DMS53 treated with DMSO at 0.1 percent for 48 hours (cell line): ENCODE measurements around the gene CBR3.

Source experiments
- DNase-seq: peaks from one replicate; lab custom pipeline; 2025; ENCODE audit not compliant: unreplicated experiment; lab: John Stamatoyannopoulos, UW

Gene CBR3

DNA sequence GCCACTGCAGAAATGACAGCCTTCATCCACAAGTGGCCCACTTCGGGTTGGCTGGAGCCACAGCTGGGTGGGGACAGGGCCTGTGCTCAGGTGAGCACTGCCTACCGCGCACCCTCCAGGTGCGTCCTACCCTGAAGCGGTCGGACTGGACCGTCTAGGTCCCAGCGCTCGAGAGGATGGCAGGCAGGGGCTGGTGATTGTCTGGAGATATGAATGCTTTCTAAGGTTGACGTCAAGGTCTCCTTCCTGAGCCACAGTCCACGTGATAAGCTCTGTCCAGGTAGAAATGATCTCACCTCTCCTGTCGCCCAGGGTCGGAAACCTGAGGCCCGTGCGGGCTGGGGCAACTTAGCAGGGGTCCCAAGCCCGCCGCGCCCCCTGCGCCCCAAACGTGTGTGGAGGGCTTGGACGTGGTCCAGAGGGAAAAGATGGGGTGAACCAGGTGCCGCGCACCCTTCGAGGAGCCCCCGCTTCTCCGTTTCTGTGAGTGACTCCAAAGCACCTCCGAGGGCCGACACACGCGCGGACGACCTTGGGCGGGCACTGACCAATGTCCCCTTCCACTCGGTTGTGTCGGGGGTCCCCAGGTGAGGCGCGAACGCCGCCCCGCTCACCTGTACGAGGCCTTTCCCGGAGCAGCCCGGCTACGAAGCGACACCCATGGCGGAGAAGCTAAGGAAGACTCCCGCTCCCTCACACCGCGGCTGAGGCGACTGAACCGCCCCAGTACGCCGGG, 20.9 kb downstream of the CBR3 start:
- peak; percentile 84 for DNase-seq

GRCh38 chr21:36156339-36156814, 21.5 kb downstream of the CBR3 start:
- peak; percentile 81 for DNase-seq

DNA sequence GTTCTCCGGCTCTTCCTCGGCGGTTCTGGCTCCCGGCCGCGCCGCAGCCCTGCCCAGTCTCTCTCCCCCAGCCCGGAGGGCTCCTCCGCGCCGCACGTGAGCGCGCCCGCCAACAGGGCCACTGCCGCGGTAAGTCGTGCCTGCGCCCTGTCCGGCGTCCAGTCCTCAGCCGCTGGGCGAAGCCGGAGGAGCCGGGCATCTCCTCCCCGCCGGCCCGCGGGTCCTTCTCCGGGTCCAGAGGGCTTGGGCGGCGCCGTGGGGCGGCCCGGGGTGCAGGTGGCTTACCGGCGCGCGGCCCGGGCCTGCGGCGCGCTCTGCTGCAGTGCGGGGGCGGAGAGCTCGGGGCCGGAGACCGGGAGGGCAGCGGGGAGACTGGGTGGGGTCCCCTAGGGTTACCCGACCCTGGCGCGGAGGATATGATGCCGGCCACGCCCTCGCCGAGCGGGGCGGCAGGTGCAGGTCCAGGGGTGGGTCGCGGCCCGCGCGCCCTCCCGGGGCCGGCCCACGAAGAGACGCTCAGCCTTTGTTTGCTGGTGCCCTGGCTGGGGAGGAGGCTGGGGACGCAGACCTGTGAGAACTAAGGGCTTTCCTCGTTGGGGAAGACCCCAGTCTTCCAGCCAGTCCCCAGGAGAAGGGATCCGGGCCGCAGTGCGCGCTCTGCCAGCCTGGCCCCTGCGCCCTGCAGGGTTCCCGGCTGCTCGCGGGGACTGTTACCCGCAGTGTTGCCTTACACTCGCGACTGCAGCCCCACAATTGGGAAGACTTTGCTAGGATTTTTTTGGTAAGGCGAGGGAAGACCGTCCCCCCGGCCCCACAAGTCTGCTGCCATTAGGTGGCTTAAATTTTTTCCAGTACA, 22.2 kb downstream of the CBR3 start, which contains the start of gene DOP1B:
TSS of gene DOP1B (plus strand) at position 10 of the 856 bp plus-strand sequence. CDS start 7,910 bp downstream, outside the sequence.
- no peak for DNase-seq

DNA sequence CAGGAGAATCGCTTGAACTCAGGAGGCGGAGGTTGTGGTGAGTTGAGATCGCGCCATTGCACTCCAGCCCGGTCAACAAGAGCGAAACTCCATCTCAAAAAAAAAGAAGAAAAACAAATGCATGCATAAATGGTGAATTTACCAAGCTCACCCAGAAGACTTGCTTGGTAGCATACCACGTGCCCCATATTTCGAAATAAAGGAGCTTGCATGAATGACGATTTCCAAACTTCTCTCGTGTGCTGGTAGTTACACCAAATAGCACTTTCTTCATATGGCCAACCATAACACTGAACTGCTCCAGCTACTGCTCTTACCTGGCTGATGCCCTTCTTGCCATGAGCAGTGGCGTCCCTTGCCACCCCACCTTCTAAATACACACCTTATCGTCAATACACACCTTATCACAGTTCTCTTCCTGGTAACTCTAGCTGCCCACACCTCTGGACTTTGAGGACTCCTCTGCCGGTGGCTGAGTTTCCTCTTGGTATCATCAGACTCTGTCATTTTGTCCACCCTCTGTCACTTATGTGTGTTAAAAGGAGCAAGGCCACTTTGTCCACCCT, 24.6 kb downstream of the CBR3 start:
- DNase-seq: no peak

- DNase-seq: no peak
These were observed 25.9 kb downstream of the CBR3 start for GRCh38 chr21:36160850-36161178.

DNA sequence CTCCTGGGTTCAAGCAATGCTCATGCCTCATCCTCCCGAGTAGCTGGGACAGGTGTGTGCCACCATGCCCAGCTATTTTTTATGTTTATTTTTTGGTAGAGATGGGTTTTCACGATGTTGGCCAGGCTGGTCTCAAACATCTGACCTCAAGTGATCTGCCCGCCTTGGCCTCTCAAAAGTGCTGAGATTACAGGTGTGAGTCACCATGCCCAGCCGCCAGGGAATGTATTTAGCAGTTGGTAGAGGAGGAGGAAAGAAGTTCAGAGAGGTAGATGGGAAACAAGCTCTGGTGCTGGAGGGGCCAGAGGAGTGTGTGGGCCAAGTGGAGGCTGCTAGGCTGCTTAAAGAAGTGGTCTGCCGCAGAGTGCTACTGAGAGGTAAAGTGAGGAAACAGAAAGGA, 27.8 kb downstream of the CBR3 start:
- DNase-seq: no peak

DNA sequence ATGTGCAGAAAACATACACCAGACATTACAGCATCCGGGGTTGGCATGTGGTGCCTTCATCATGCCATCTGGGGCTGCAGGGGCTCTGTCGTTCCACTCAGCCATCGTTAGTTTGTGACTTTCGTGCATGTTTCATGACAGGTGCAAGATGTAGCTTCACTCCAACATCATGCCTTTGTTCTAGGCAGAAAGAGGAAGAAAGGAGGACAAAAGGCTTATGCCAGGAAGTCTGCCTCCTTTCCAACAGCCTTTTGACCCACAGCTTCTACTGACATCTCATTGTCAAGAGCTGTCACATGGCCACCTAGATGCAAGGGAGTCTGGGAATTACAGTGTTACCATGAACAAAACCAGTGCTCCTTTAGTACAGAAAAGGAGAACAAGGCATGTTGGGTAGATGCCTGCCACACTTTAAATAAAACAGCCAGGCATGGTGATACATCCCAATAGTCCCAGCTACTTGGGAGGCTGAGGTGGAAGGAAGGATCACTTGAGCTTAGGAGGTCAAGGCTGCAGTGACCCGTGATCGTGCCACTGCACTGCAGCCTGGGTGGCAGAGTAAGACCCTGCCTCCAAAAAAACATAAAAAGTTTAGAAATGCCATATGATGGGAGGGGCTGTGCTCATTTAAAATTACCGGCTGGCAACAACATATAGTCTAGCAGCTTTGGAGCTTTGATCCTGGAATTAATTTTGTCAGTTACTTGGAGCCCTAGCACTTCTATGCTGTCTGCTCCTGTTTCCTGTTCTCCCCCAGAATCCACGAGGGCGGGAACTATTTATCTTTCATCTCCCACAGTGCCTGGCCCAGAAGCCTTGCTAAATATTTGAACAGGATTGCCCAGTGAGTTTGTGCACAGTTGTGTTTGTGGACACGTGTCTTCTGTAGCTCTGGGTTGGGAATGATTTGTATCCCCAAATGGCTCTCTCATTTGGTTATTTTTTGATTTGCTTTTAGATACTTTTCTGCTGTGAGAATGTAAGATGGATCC, 29.2 kb downstream of the CBR3 start:
- peak; percentile 46 for DNase-seq

- DNase-seq: no peak
These were observed 30.5 kb downstream of the CBR3 start for GRCh38 chr21:36165356-36165755.

DNA sequence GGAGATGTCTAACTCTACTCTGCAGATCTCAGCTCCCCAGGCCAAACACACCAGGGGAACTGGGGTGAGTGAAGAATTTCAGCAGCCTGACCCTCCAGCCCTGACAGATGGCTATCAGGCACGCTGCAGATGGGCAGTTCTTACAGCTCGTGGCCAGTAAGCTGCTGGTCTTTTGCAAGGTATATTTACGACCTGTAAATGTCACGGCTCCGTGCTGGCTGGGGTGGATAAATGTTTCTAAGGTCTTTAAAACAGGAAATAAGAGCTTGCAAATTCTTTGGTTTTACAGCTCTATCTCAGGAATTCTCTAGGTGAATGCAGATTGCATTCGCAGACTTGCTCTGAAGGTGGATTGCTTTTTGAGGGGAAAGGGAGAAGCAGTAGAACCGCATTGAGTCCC, 31.8 kb downstream of the CBR3 start:
- no peak for DNase-seq

- no peak for DNase-seq
These were observed 32.7 kb downstream of the CBR3 start for GRCh38 chr21:36167541-36167940.

DNA sequence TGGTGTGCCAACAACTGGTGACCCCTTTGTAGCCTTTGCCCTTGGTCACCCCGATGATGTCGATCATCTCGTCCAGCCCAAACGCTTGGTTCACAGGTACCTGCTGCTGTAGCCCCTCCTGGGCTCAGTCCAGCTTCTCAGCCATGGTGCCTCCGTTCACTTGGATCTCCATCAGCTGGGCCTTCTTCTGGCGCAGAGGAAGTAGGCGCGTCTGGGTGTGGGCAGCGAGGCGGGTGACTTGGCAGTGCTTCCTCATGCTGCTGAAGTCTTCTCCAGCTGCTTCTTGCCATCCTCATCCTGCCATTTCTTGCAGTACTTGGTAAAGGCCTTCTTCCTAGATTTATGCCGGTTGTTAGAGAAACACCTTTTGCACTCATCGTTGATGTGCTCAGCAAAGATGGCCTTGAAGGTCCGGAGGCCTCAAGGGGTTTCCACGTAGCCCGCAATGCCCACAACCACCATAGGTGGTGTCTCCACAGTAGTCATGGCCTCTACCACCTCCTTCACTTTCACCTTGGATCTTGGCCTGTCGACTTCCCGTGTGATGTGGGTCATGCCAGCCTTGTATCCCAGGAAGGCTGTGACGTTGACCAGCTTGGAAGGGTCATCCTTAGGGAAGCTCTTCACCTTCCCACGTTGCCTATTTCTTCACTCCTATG, 34.7 kb downstream of the CBR3 start:
- DNase-seq: no peak

DNA sequence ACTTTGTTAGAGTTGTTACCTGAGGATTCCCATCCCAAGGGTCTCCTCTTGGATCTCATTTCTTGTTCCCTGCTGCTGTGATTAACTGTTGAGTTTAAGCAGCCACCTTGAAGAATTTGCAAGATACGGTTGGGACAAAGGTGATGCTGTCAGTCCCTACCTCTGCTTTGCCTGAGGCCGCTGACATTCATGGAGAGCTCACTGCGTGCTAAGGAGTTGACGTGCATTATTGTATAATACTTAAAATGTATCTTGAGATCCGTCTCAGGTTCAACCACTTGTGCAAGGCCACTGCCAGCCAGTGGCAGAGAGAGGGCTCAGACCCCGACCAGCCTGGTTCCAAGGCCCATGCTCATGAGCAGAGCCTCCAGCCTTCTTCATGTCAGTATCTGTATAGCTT, 35.9 kb downstream of the CBR3 start:
- DNase-seq: no peak

GRCh38 chr21:36171336-36171735, 36.5 kb downstream of the CBR3 start:
- DNase-seq: no peak

DNA sequence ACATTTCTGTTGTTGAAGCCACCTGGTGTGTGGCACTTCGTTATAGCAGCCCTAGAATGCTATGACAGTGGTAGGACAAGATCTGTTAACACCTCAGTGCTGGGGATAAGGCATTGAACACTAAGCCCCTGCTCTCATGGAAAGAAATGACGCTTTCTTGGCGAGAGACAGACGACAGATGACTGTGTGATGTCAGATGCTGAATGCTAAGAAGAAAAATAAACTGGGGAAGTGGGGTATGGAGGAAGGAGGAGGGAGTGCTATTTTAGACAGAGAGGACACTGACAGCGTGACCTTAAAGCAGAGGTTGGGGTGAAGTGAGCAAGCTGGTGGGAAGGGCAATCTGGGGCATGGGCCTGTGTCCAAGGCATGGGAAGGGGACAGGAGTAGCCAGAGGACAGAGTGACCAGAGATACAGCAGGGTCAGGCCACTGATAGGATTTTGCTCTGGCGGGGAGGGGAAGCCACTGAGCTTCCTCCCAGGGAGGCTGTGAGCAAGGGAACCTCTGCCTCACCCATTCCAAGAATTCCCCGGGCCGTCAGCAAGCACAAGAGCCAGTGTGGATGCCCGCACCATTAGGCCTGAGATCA, 37.0 kb downstream of the CBR3 start:
- no peak for DNase-seq

GRCh38 chr21:36174780-36175179, 39.9 kb downstream of the CBR3 start:
- DNase-seq: no peak

- peak; percentile 59 for DNase-seq
These were observed 41.1 kb downstream of the CBR3 start for GRCh38 chr21:36175771-36176565.

GRCh38 chr21:36178349-36178748, 43.5 kb downstream of the CBR3 start:
- no peak for DNase-seq

- DNase-seq: no peak
These were observed 44.3 kb downstream of the CBR3 start for GRCh38 chr21:36179145-36179544.

DNA sequence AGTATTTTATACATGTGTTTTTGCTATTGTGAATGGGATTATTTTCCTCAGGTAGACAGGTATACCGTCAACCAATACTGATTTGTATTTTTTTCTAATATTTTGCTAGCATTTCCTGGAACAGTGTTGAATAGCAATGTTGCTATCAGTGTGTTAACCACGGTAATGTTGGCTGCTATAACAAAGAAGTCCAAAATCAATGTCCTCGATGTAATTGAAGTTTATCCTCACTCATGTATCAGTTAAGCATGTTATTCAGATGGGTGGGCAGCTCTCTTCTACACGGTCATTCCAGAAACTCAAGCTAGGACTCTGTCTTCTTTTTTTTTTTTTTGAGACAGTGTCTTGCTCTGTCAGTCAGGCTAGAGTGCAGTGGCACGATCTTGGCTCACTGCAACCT, 46.1 kb downstream of the CBR3 start:
- DNase-seq: no peak
